GM08714 (cell line): ENCODE data around the gene APOL1.
"Not testable (repeated sequence)": the region's sequence is repeated elsewhere in the genome, so short reads cannot be mapped to it uniquely, and the experiment has no call there.

Experiments used
- H3K4me3 ChIP-seq: fragments of 200-500 bp; sonication (Bioruptor generic); 2 replicates; pipeline ENCODE4 v1.5.1; 2014; ENCODE audit warnings: mild to moderate bottlenecking, low read length, inconsistent platforms
- ZNF274 ChIP-seq: IDR thresholded peaks from 2 replicates; pipeline ENCODE4 v1.6.1; 2012; ENCODE audit warnings: mild to moderate bottlenecking, low read depth, low read length

APOL1 gene

GRCh38 chr22:36252754-36253522, at the start of gene APOL1:
TSS of gene APOL1 (plus strand) at chr22:36253133. CDS start at chr22:36254956, 1,823 bp downstream.
- H3K4me3 ChIP-seq, result peak within 1 kb of the TSS; percentile 79

GRCh38 chr22:36203441-36203840, 49.5 kb upstream of the APOL1 start:
- not testable (repeated sequence) for H3K4me3 ChIP-seq

More at GRCh38 chr22:36252754-36253522, at the start of gene APOL1:
- no peak for TF ChIP-seq ZNF274

- no peak for TF ChIP-seq ZNF274
- H3K4me3 ChIP-seq, result no peak overlapping the region
These were observed 48.8 kb upstream of the APOL1 start for GRCh38 chr22:36204001-36204631.

GRCh38 chr22:36204632-36205015, 48.3 kb upstream of the APOL1 start:
- no peak overlapping the region for H3K4me3 ChIP-seq
- TF ChIP-seq ZNF274, result no peak

- not testable (repeated sequence) for H3K4me3 ChIP-seq
These were observed 47.4 kb upstream of the APOL1 start for GRCh38 chr22:36205573-36205972.

- no peak for TF ChIP-seq ZNF274
- no peak overlapping the region for H3K4me3 ChIP-seq
These were observed 46.7 kb upstream of the APOL1 start for GRCh38 chr22:36206255-36206654.

GRCh38 chr22:36208162-36208765, 44.7 kb upstream of the APOL1 start:
- TF ChIP-seq ZNF274, result no peak
- no peak overlapping the region for H3K4me3 ChIP-seq

- TF ChIP-seq ZNF274, result no peak
These were observed 44.0 kb upstream of the APOL1 start for GRCh38 chr22:36208914-36209313.

GRCh38 chr22:36209488-36209908, 43.4 kb upstream of the APOL1 start:
- H3K4me3 ChIP-seq, result not testable (repeated sequence)

More at GRCh38 chr22:36208914-36209313, 44.0 kb upstream of the APOL1 start:
- H3K4me3 ChIP-seq, result no peak overlapping the region

GRCh38 chr22:36210224-36210623, 42.7 kb upstream of the APOL1 start:
- no peak overlapping the region for H3K4me3 ChIP-seq
- no peak for TF ChIP-seq ZNF274

- no peak overlapping the region for H3K4me3 ChIP-seq
- TF ChIP-seq ZNF274, result no peak
These were observed 41.6 kb upstream of the APOL1 start for GRCh38 chr22:36211237-36211861.

- TF ChIP-seq ZNF274, result no peak
- no peak overlapping the region for H3K4me3 ChIP-seq
These were observed 40.0 kb upstream of the APOL1 start for GRCh38 chr22:36212901-36213300.

- no peak overlapping the region for H3K4me3 ChIP-seq
- no peak for TF ChIP-seq ZNF274
These were observed 39.3 kb upstream of the APOL1 start for GRCh38 chr22:36213586-36213985.

GRCh38 chr22:36215981-36216380, 37.0 kb upstream of the APOL1 start:
- no peak for TF ChIP-seq ZNF274

More at GRCh38 chr22:36215981-36216380, 37.0 kb upstream of the APOL1 start:
- no peak overlapping the region for H3K4me3 ChIP-seq
